ENCODE data around the gene MFAP3L. TPM values are rescaled to one million over a fixed set of nuclear protein-coding genes. Genes with fewer than 3 reads are reported as not detected.
"Not testable (repeated sequence)": the region's sequence is repeated elsewhere in the genome, so short reads cannot be mapped to it uniquely, and the experiment has no call there.

Gene MFAP3L
- total and polyA plus RNA-seq, 7 donors, result 0.60 to 14.7 (median 4.9) TPM

DNA sequence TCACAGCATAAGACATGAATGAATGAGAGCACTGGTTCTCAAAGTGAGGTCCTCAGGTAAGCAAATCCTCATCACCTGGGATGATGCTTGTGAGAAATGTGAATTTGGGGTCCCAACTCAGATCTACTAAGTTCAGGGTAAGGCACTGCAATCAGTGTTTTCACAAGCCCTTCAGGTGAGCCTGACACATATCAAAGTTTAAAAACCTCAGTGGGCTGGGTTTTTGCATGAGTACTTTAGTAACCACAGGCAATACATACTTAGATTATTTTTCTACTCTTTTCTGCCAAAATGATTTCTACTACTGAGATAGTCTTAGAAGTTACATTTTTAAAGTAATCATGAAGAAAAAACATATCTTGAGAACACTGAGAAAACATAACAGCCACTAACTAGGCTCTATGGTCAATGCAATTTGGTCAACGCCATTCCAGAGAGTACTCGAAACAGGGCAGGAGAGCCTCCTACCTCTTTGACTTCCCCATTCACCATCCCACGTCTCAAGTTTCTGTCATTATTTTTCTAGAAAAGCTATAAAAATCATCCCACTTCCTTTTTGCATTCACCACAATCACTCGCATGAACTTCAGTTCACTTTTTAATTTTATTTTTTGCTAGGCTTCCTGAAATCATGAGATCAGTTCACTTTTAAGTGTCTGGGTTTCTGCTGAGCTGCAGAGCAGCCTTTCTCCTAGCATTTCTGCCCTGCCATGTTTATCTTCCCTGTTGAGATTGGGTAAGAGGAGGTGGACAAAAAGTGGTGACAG, 73.8 kb downstream of the MFAP3L start:
- no peak for TF ChIP-seq POLR2A (IDR thresholded peaks at IDR 0.05)
- no peak for TF ChIP-seq EP300 (IDR thresholded peaks at IDR 0.05)
- no peak for TF ChIP-seq POLR2AphosphoS5 (IDR thresholded peaks at IDR 0.05)
- TF ChIP-seq, protein P1, sequence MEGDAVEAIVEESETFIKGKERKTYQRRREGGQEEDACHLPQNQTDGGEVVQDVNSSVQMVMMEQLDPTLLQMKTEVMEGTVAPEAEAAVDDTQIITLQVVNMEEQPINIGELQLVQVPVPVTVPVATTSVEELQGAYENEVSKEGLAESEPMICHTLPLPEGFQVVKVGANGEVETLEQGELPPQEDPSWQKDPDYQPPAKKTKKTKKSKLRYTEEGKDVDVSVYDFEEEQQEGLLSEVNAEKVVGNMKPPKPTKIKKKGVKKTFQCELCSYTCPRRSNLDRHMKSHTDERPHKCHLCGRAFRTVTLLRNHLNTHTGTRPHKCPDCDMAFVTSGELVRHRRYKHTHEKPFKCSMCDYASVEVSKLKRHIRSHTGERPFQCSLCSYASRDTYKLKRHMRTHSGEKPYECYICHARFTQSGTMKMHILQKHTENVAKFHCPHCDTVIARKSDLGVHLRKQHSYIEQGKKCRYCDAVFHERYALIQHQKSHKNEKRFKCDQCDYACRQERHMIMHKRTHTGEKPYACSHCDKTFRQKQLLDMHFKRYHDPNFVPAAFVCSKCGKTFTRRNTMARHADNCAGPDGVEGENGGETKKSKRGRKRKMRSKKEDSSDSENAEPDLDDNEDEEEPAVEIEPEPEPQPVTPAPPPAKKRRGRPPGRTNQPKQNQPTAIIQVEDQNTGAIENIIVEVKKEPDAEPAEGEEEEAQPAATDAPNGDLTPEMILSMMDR (IDR thresholded peaks at IDR 0.05), result no peak
- no peaks in the 10 kb centered on the region for H3K36me3 ChIP-seq
- no peaks in the 10 kb centered on the region for H3K27me3 ChIP-seq
- H3K4me1 ChIP-seq, result no peaks in the 10 kb centered on the region
- H3K27ac ChIP-seq, result no peak overlapping the region
- WGBS, 2 donors, result 42 to 75% methylated on average over 4 of the region's 4 CpGs
- no peak overlapping the region for H3K4me3 ChIP-seq
- H3K9me3 ChIP-seq, result no peaks in the 10 kb centered on the region
- no peak for DNase-seq
- intact Hi-C loops (cut with DNase I), result no loop called here

DNA sequence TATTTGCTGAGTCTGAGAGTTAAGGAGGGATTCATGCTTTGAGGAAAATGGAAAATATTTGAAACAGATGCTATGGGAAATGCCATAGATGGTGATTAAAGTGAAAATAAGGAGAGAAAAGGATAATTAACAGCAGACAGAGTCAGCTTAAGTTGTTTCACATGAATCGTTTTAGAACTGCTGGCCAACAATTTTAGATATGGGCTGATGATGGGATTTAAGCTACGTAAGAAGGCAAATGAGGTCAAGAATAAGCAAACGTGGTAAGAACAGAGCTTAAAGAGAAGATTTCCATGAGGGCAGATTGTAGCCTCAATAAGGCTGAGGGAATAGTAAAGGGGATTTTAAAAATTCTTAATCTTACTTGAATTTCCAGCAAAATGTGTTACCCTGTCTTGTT, 77.9 kb downstream of the MFAP3L start:
- intact Hi-C loops (cut with DNase I), result no loop called here
- no peak for TF ChIP-seq EP300 (IDR thresholded peaks at IDR 0.05)
- no peak for TF ChIP-seq POLR2AphosphoS5 (IDR thresholded peaks at IDR 0.05)
- TF ChIP-seq, protein P1 (IDR thresholded peaks at IDR 0.05), result no peak
- TF ChIP-seq POLR2A (IDR thresholded peaks at IDR 0.05), result no peak
- no peak overlapping the region for H3K4me3 ChIP-seq
- DNase-seq, result no peak
- H3K36me3 ChIP-seq, result no peaks in the 10 kb centered on the region
- H3K4me1 ChIP-seq, result no peaks in the 10 kb centered on the region
- WGBS, 2 donors, result 75 to 80% methylated on average over 3 of the region's 3 CpGs
- H3K9me3 ChIP-seq, result no peaks in the 10 kb centered on the region
- H3K27ac ChIP-seq, result no peak overlapping the region
- H3K27me3 ChIP-seq, result no peaks in the 10 kb centered on the region

DNA sequence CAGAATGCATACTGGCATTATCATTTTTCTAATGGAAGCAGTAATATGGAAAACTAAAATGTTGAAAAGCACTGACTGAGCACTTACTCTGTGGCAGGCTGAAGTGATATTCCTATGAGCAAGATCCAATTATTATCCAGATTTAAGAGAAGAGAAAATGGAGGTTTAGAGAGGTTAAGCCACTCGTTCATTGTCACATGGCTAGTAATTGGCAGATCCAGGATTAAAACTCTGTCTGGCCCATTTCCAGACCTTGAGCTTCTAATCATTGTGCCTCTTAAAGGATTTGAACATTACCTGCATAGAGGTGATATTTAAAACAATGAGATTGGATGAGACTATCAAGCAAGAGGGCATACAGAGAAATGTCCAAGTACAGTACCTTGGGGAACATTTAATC, 80.6 kb downstream of the MFAP3L start:
- H3K4me1 ChIP-seq, result no peaks in the 10 kb centered on the region
- H3K9me3 ChIP-seq, result no peaks in the 10 kb centered on the region
- no peak for DNase-seq
- no peak overlapping the region for H3K4me3 ChIP-seq
- no peaks in the 10 kb centered on the region for H3K36me3 ChIP-seq
- H3K27ac ChIP-seq, result no peak overlapping the region
- TF ChIP-seq POLR2A (IDR thresholded peaks at IDR 0.05) (no peak), POLR2AphosphoS5 (IDR thresholded peaks at IDR 0.05) (no peak), EP300 (IDR thresholded peaks at IDR 0.05) (no peak)
- TF ChIP-seq, protein P1 (IDR thresholded peaks at IDR 0.05), result no peak
- intact Hi-C loops (cut with DNase I), result no loop called here
- WGBS, 2 donors, result 82 to 95% methylated on average over 1 of the region's 1 CpG
- no peaks in the 10 kb centered on the region for H3K27me3 ChIP-seq

DNA sequence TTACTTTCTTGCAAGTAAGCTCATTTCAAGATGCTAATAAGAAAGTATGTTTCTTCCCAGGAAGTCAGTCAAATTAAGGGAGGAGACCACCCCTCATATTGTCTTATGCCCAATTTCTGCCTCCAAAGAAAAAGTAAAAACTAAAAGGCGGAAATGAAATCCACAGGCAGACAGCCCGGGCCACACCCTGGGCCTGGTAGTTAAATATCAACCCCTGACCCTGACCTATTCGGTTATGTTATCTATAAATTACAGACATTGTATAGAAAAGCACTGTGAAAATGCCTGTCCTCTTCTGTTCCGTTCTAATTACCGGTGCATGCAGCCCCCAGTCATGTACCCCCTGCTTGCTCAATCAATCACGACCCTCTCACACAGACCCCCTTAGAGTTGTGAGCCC, 82.6 kb downstream of the MFAP3L start:
- whole genome bisulfite sequencing, 2 donors, result 26 to 61% methylated on average over 6 of the region's 6 CpGs
- H3K9me3 ChIP-seq; intact Hi-C loops (cut with DNase I); H3K36me3 ChIP-seq; H3K27ac ChIP-seq; DNase-seq; H3K27me3 ChIP-seq; H3K4me3 ChIP-seq; H3K4me1 ChIP-seq: not testable (repeated sequence)

DNA sequence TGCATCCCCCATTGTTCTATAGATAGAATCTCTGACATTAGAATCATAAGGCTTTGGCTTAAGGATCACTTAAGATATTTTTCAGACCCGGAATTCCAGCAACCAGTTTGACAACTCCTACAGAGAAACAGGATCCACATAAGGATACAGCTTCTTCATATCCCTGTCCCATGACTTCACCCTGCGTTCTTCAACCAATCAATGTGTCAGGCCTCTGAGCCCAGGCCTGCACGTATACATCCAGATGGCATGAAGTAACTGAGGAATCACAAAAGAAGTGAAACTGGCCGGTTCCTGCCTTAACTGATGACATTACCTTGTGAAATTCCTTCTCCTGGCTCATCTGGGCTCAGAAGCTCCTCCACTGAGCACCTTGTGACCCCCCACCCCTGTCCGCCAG, 85.1 kb downstream of the MFAP3L start:
- Histone ChIP-seq H3K27me3 (no peaks in the 10 kb centered on the region), H3K36me3 (no peaks in the 10 kb centered on the region), H3K4me3 (no peak overlapping the region), H3K9me3 (no peaks in the 10 kb centered on the region), H3K4me1 (no peaks in the 10 kb centered on the region), H3K27ac (no peak overlapping the region)
- intact Hi-C loops (cut with DNase I), result no loop called here
- DNase-seq, result no peak
- no peak for TF ChIP-seq POLR2A (IDR thresholded peaks at IDR 0.05)
- TF ChIP-seq, protein P1 (IDR thresholded peaks at IDR 0.05), result no peak
- TF ChIP-seq EP300 (IDR thresholded peaks at IDR 0.05), result no peak
- TF ChIP-seq POLR2AphosphoS5 (IDR thresholded peaks at IDR 0.05), result no peak
- WGBS, 2 donors, result 89 to 91% methylated on average over 5 of the region's 5 CpGs
